H1 (cell line): ENCODE results near the gene FRRS1. TPM values are rescaled to one million over a fixed set of nuclear protein-coding genes. Genes with fewer than 3 reads are reported as not detected.

Experiments
- CTCF ChIA-PET: fragments of 300-600 bp; sonication (Branson Sonifier 250); formaldehyde crosslinking; loops from one replicate; lab custom pipeline; 2021; ENCODE audit not compliant: partially characterized antibody; lab: Charles Lee
- POLR2A ChIA-PET: fragments of 300-600 bp; sonication (Branson Sonifier 250); formaldehyde crosslinking; loops from one replicate; lab custom pipeline; 2021; ENCODE audit warnings: inconsistent platforms; ENCODE audit not compliant: partially characterized antibody; lab: Charles Lee
- DNase-seq, 2 experiments: peaks; one replicate each; pipeline versions ENCODE4 v3.0.0 to v3.0.0-alpha.2; 2010 to 2022; ENCODE audit warnings: low spot score in 2 of 2, low read depth in 1 of 2, mixed read lengths in 1 of 2
- FAIRE-seq: peaks from 2 replicates; lab custom pipeline; 2011; peaks lifted over from hg19 to GRCh38; lab: Jason Lieb, UNC
- H2AFZ ChIP-seq: 2 replicates; pipeline ENCODE4 v1.8.1; 2012; ENCODE audit warnings: low read length, inconsistent platforms
- H2AK5ac ChIP-seq: 2 replicates; pipeline ENCODE4 v1.6.1; 2013; ENCODE audit warnings: low read depth, low read length
- H2BK120ac ChIP-seq: replicated peaks from 2 replicates; pipeline ENCODE3; 2013; ENCODE audit warnings: low read depth, low read length, inconsistent platforms
- H2BK12ac ChIP-seq: 2 replicates; pipeline ENCODE4 v1.6.1; 2013; ENCODE audit warnings: low read depth, low read length
- H2BK15ac ChIP-seq: 2 replicates; pipeline ENCODE4 v1.6.1; 2013; ENCODE audit warnings: low read length
- H2BK20ac ChIP-seq: 2 replicates; pipeline ENCODE4 v1.6.1; 2013; ENCODE audit warnings: low read length
- H2BK5ac ChIP-seq: 2 replicates; pipeline ENCODE4 v1.6.1; 2013; ENCODE audit warnings: low read depth, low read length
- H3K14ac ChIP-seq: 2 replicates; pipeline ENCODE4 v1.6.1; 2013; ENCODE audit warnings: inconsistent platforms; ENCODE audit not compliant: insufficient read length
- H3K18ac ChIP-seq: 2 replicates; pipeline ENCODE4 v1.6.1; 2013; ENCODE audit warnings: low read length; ENCODE audit errors: extremely low read depth
- H3K23ac ChIP-seq: 2 replicates; pipeline ENCODE4 v1.6.1; 2013; ENCODE audit warnings: inconsistent platforms; ENCODE audit not compliant: insufficient read length
- H3K23me2 ChIP-seq: 2 replicates; pipeline ENCODE4 v1.6.1; 2013; ENCODE audit warnings: low read depth, low read length
- H3K27ac ChIP-seq: 2 replicates; pipeline ENCODE4 v1.6.1; 2011; ENCODE audit warnings: low read depth, low read length, inconsistent platforms
- H3K27me3 ChIP-seq, 4 experiments: replicated peaks in 1 of 4; 1 replicate in 1 of 4; 2 replicates in 3 of 4; pipeline versions ENCODE4 v1.6.1 to v1.8.1; 2011 to 2013; ENCODE audit warnings: low read length in 3 of 4, mild to moderate bottlenecking in 3 of 4, inconsistent platforms in 2 of 4, mixed read lengths in 2 of 4, moderate library complexity in 1 of 4; ENCODE audit not compliant: control insufficient read depth in 3 of 4, insufficient read depth in 3 of 4; ENCODE audit errors: extremely low read depth in 1 of 4
- H3K36me3 ChIP-seq, 4 experiments: 2 replicates each; pipeline versions ENCODE4 v1.6.1 to v1.8.1; 2011 to 2013; ENCODE audit warnings: mild to moderate bottlenecking in 4 of 4, low read length in 3 of 4, moderate library complexity in 2 of 4, control low read depth in 1 of 4, inconsistent platforms in 1 of 4; ENCODE audit not compliant: insufficient read depth in 4 of 4, control insufficient read depth in 2 of 4
- H3K4ac ChIP-seq: replicated peaks from 2 replicates; pipeline ENCODE3; 2013; ENCODE audit warnings: low read length, low read depth, mixed read lengths, inconsistent platforms; ENCODE audit not compliant: insufficient read length
- H3K4me1 ChIP-seq, 4 experiments: replicated peaks in 1 of 4; 1 replicate in 1 of 4; 2 replicates in 3 of 4; pipeline versions ENCODE4 v1.6.1 to v1.8.1; 2011 to 2013; ENCODE audit warnings: low read length in 3 of 4, inconsistent platforms in 2 of 4, mixed read lengths in 1 of 4; ENCODE audit not compliant: insufficient read depth in 4 of 4, control insufficient read depth in 3 of 4
- H3K4me2 ChIP-seq, 2 experiments: 2 replicates each; pipeline versions ENCODE4 v1.6.1 to v1.8.1; 2011 to 2013; ENCODE audit warnings: low read depth in 2 of 2, low read length in 2 of 2, control low read depth in 1 of 2, inconsistent platforms in 1 of 2, mild to moderate bottlenecking in 1 of 2; ENCODE audit not compliant: insufficient read depth in 1 of 2
- H3K4me3 ChIP-seq, 4 experiments: fragments of 200-600, 300-600 bp in 1 of 4; sonication (generic), shearing (Covaris generic), sonication (Bioruptor Twin) in 1 of 4; 2 replicates each; pipeline versions ENCODE4 v1.5.1 to v1.8.1; 2011 to 2016; ENCODE audit warnings: low read length in 4 of 4, low read depth in 3 of 4, control low read depth in 2 of 4, inconsistent platforms in 2 of 4, mild to moderate bottlenecking in 2 of 4, mixed read lengths in 1 of 4, moderate library complexity in 1 of 4; ENCODE audit not compliant: insufficient read depth in 2 of 4; ENCODE audit errors: extremely low read depth in 1 of 4
- H3K56ac ChIP-seq: replicated peaks from 2 replicates; pipeline ENCODE3; 2013; ENCODE audit warnings: low read depth, mild to moderate bottlenecking, mixed read lengths, low read length, inconsistent platforms; ENCODE audit not compliant: insufficient read length
- H3K79me1 ChIP-seq: 2 replicates; pipeline ENCODE4 v1.6.1; 2013; ENCODE audit warnings: low read depth, low read length, control low read depth
- H3K79me2 ChIP-seq, 2 experiments: 2 replicates each; pipeline versions ENCODE4 v1.6.1 to v1.8.1; 2012 to 2013; ENCODE audit warnings: low read length in 2 of 2, mild to moderate bottlenecking in 2 of 2, inconsistent platforms in 1 of 2; ENCODE audit not compliant: insufficient read depth in 2 of 2, control insufficient read depth in 1 of 2
- H3K9ac ChIP-seq, 4 experiments: replicated peaks in 1 of 4; 1 replicate in 1 of 4; 2 replicates in 3 of 4; pipeline versions ENCODE4 v1.6.1 to v1.8.1; 2011 to 2013; ENCODE audit warnings: low read depth in 3 of 4, low read length in 3 of 4, control low read depth in 2 of 4, mild to moderate bottlenecking in 2 of 4, moderate library complexity in 2 of 4, inconsistent platforms in 1 of 4; ENCODE audit errors: extremely low read depth in 1 of 4
- H3K9me3 ChIP-seq, 2 experiments: 2 replicates each; pipeline versions ENCODE4 v1.6.1 to v1.8.1; 2012 to 2013; ENCODE audit warnings: mild to moderate bottlenecking in 2 of 2, moderate library complexity in 2 of 2, control low read depth in 1 of 2, inconsistent platforms in 1 of 2, low read depth in 1 of 2, low read length in 1 of 2, mixed read lengths in 1 of 2; ENCODE audit not compliant: insufficient read depth in 2 of 2
- H4K20me1 ChIP-seq, 2 experiments: replicated peaks in 1 of 2; 2 replicates each; pipeline versions ENCODE3 to v1.8.1; 2011 to 2013; ENCODE audit warnings: inconsistent platforms in 2 of 2, low read length in 2 of 2, mild to moderate bottlenecking in 1 of 2; ENCODE audit not compliant: insufficient read depth in 2 of 2, control insufficient read depth in 1 of 2
- H4K5ac ChIP-seq: 2 replicates; pipeline ENCODE4 v1.6.1; 2013; ENCODE audit warnings: low read length, low read depth, mixed read lengths, inconsistent platforms; ENCODE audit not compliant: insufficient read length
- H4K8ac ChIP-seq: 2 replicates; pipeline ENCODE4 v1.8.0; 2013; ENCODE audit warnings: mild to moderate bottlenecking, moderate library complexity, low read length, inconsistent platforms; ENCODE audit not compliant: insufficient read depth; ENCODE audit errors: extremely low read depth
- H4K91ac ChIP-seq: replicated peaks from 2 replicates; pipeline ENCODE3; 2013; ENCODE audit warnings: low read length, mixed read lengths, inconsistent platforms; ENCODE audit not compliant: insufficient read length
- ASH2L ChIP-seq: fragments of 200-600, 300-600 bp; sonication (generic); IDR thresholded peaks from one replicate; pipeline ENCODE4 v1.7.1; 2017; ENCODE audit warnings: low read length
- BRCA1 ChIP-seq: IDR thresholded peaks from 2 replicates; pipeline ENCODE4 v1.6.1; 2012; ENCODE audit warnings: low read depth, low read length, improper control_type of control experiment
- CHD1 ChIP-seq: IDR thresholded peaks from 2 replicates; pipeline ENCODE4 v1.6.1; 2012; ENCODE audit warnings: low read depth, low read length, improper control_type of control experiment
- CTBP2 ChIP-seq: IDR thresholded peaks from 2 replicates; pipeline ENCODE4 v1.7.0; 2011; ENCODE audit warnings: borderline replicate concordance, mild to moderate bottlenecking, moderate library complexity, mixed read lengths, low read length; ENCODE audit not compliant: insufficient read depth, insufficient read length
- E2F6 ChIP-seq: IDR thresholded peaks from 2 replicates; pipeline ENCODE4 v1.6.1; 2012; ENCODE audit warnings: inconsistent platforms
- HDAC6 ChIP-seq: IDR thresholded peaks from one replicate; pipeline ENCODE4 v1.7.1; 2012; ENCODE audit warnings: low read depth, mild to moderate bottlenecking, inconsistent platforms, low read length, moderate library complexity
- KDM4A ChIP-seq: IDR thresholded peaks from one replicate; pipeline ENCODE4 v1.7.1; 2012; ENCODE audit warnings: low read depth, mild to moderate bottlenecking, moderate library complexity, low read length, inconsistent platforms; ENCODE audit not compliant: severe bottlenecking
- NRF1 ChIP-seq: IDR thresholded peaks from 2 replicates; pipeline ENCODE4 v1.6.1; 2011; ENCODE audit warnings: mild to moderate bottlenecking, low read depth, low read length, improper control_type of control experiment
- SP1 ChIP-seq: IDR thresholded peaks from 2 replicates; pipeline ENCODE4 v1.6.1; 2011; ENCODE audit warnings: low read depth, low read length
- SP2 ChIP-seq: IDR thresholded peaks from 2 replicates; pipeline ENCODE4 v1.6.1; 2012; ENCODE audit warnings: mild to moderate bottlenecking, low read length, inconsistent platforms
- SP4 ChIP-seq: IDR thresholded peaks from 2 replicates; pipeline ENCODE4 v1.6.1; 2012; ENCODE audit warnings: low read length, inconsistent platforms
- SRF ChIP-seq: IDR thresholded peaks from 2 replicates; pipeline ENCODE4 v1.6.1; 2011; ENCODE audit warnings: mild to moderate bottlenecking, low read depth, low read length, moderate library complexity
- TCF12 ChIP-seq: IDR thresholded peaks from 2 replicates; pipeline ENCODE4 v1.6.1; 2011; ENCODE audit warnings: low read depth, mild to moderate bottlenecking, low read length
- USF2 ChIP-seq: IDR thresholded peaks from 2 replicates; pipeline ENCODE4 v1.6.1; 2011; ENCODE audit warnings: low read length, improper control_type of control experiment
- WGBS, 2 experiments: shearing (Covaris generic) in 1 of 2; methylation state at CpG; one replicate each; pipeline versions ENCODE4 v1.1.6 to v1.1.7; 2013 to 2015; ENCODE audit warnings: low lambda C conversion rate in 2 of 2, mixed read lengths in 2 of 2, inconsistent platforms in 1 of 2, low coverage in 1 of 2, missing lambda C conversion rate in 1 of 2; ENCODE audit not compliant: insufficient replicate concordance in 2 of 2, insufficient coverage in 1 of 2, insufficient read length in 1 of 2; ENCODE audit errors: extremely low coverage in 1 of 2, missing lambda C conversion rate in 1 of 2; 5-methylcytosine and 5-hydroxymethylcytosine counted together
- polyA plus RNA-seq, 7 experiments: library from polyadenylated mRNA; depleted of rRNA in 3 of 7; stranded (reverse) in 5 of 7; unstranded in 2 of 7; fragments of >200 nt in 5 of 7; fragments of 200-250 nt in 2 of 7; gene quantifications; 1 replicate in 5 of 7; 2 replicates in 1 of 7; 4 replicates in 1 of 7; pipeline versions ENCODE4 v1.2.1 to v1.2.3, GENCODE V29; 2011 to 2013; ENCODE audit warnings: missing spikeins in 2 of 7, mixed read lengths in 2 of 7
- total RNA-seq: library from RNA; stranded (reverse); fragmentation: NEBNext Ultra II Directional; extraction: Animal tissue kit (Norgen Biotek cat#: 25700); gene quantifications from 2 replicates; pipeline ENCODE4 v1.2.1, GENCODE V29; 2021

FRRS1 gene
- total and polyA plus RNA-seq, 2 of the 8 experiments (the other 6 are each of a cell fraction or from before 2014, with no cell fraction given), result 3.5 to 6.5 TPM

- WGBS, 2 experiments, result 74% methylated on average over 4 of the region's 4 CpGs; no CpG with 5 or more reads in 1 of the 2 experiments
- Histone ChIP-seq H3K27ac (no peak overlapping the region), H2BK15ac (no peak overlapping the region), H3K4ac (no peak overlapping the region), H3K18ac (no peak overlapping the region; the same call in 1 of the 2 replicates), H2AK5ac (no peak overlapping the region), H3K36me3 (no peaks in the 10 kb centered on the region), H3K23me2 (no peaks in the 10 kb centered on the region), H3K4me3 (no peak overlapping the region), H3K4me1 (peaks cover 0 to 9% (median 7%) of the 10 kb centered on the region in 4 experiments; a peak in 5 of 7 replicates), H3K9ac (no peak overlapping the region), H3K27me3 (no peaks in the 10 kb centered on the region), H3K56ac (no peak overlapping the region), H2BK5ac (no peak overlapping the region), H3K79me2 (no peaks in the 10 kb centered on the region), H4K91ac (no peak overlapping the region), H4K5ac (no peak overlapping the region), H3K79me1 (no peaks in the 10 kb centered on the region), H2BK20ac (no peak overlapping the region), H3K4me2 (no peak overlapping the region), H3K14ac (no peak overlapping the region), H3K23ac (no peak overlapping the region), H4K20me1 (no peaks in the 10 kb centered on the region), H4K8ac (no peak overlapping the region), H2BK120ac (no peak overlapping the region), H3K9me3 (no peaks in the 10 kb centered on the region), H2AFZ (no peak overlapping the region), H2BK12ac (no peak overlapping the region)
- FAIRE-seq (no peak), DNase-seq (no peak)
- POLR2A ChIA-PET, result no interaction called here
- CTCF ChIA-PET, result interaction anchor here (0.7 kb wide), 1 partner anchor 14 kb away, joined by 3 read pairs; no protein-coding TSS in a partner anchor
- TF ChIP-seq HDAC6 (no peak), SP4 (no peak), SP1 (no peak), SP2 (no peak), TCF12 (no peak), NRF1 (no peak), USF2 (no peak), E2F6 (no peak), ASH2L (no peak), CTBP2 (no peak), BRCA1 (no peak), CHD1 (no peak), KDM4A (no peak), SRF (no peak)
Observed at GRCh38 chr1:99725996-99726395, 40.4 kb downstream of the FRRS1 start.
